HCT116 (cell line): ENCODE data around the gene NKPD1. TPM values are rescaled to one million over a fixed set of nuclear protein-coding genes. Genes with fewer than 3 reads are reported as not detected.

ENCODE experiments used
- ATAC-seq: fragments of 200-7000 bp; cut with Tn5 transposase; 2 replicates; pipeline ENCODE4 v1.9.1; 2020; ENCODE audit warnings: mild to moderate bottlenecking, moderate library complexity
- BruUV-seq: library from RNA; stranded (reverse); fragments of 400-500 nt; replicated peaks from 2 replicates; lab custom pipeline; 2021; lab: Mats Ljungman, UMichigan
- CTCF ChIA-PET: fragments of 300-600 bp; sonication (Branson Sonifier 250); formaldehyde crosslinking; loops from one replicate; lab custom pipeline; 2021; ENCODE audit warnings: antibody characterized with exemption; lab: Charles Lee
- POLR2A ChIA-PET: fragments of 300-600, 350-600 bp; sonication (Branson Sonifier 250); formaldehyde crosslinking; loops from one replicate; lab custom pipeline; 2021; ENCODE audit warnings: antibody characterized with exemption; lab: Charles Lee
- RAD21 ChIA-PET, 2 experiments: fragments of 300-600 bp; sonication (Branson Sonifier 250); formaldehyde crosslinking; loops; one replicate each; lab custom pipeline; 2023; ENCODE audit warnings: low total read pairs in 2 of 2; ENCODE audit not compliant: uncharacterized antibody in 2 of 2, unreplicated experiment in 2 of 2, low non-redundant PET in 1 of 2; lab: Charles Lee
- DNase-seq: peaks from one replicate; pipeline ENCODE4 v3.0.0-alpha.2; 2010; ENCODE audit warnings: low read depth, low spot score
- H2AFZ ChIP-seq: fragments of 200-600 bp; shearing (Covaris generic), sonication (generic); 2 replicates; pipeline ENCODE4 v1.6.1; 2017; ENCODE audit warnings: low read depth, mixed run types, mixed read lengths, antibody characterized with exemption, low read length; ENCODE audit not compliant: poor library complexity, severe bottlenecking
- H3K27ac ChIP-seq: 2 replicates; pipeline ENCODE4 v1.5.1; 2012; ENCODE audit warnings: low read depth, low read length
- H3K27me3 ChIP-seq: fragments of 200-600 bp; sonication (generic); 2 replicates; pipeline ENCODE4 v1.6.1; 2016; ENCODE audit warnings: mixed run types, low read length, mixed read lengths; ENCODE audit not compliant: insufficient read depth
- H3K36me3 ChIP-seq, 2 experiments: fragments of 200-500 bp in 1 of 2; fragments of 200-600 bp in 1 of 2; sonication (Bioruptor generic) in 1 of 2; sonication (generic) in 1 of 2; 2 replicates each; pipeline versions ENCODE4 v1.5.1 to v1.6.1; 2014 to 2016; ENCODE audit warnings: low read length in 2 of 2, inconsistent platforms in 1 of 2, mixed read lengths in 1 of 2, mixed run types in 1 of 2; ENCODE audit not compliant: insufficient read depth in 2 of 2, control insufficient read depth in 1 of 2
- H3K4me1 ChIP-seq, 2 experiments: fragments of 200-600 bp in 1 of 2; sonication (generic) in 1 of 2; 2 replicates each; pipeline versions ENCODE4 v1.5.1 to v1.6.1; 2012 to 2017; ENCODE audit warnings: low read length in 2 of 2, inconsistent platforms in 1 of 2, mild to moderate bottlenecking in 1 of 2, mixed read lengths in 1 of 2, mixed run types in 1 of 2, moderate library complexity in 1 of 2; ENCODE audit not compliant: insufficient read depth in 2 of 2, control insufficient read depth in 1 of 2
- H3K4me2 ChIP-seq: fragments of 200-600 bp; sonication (generic); 2 replicates; pipeline ENCODE4 v1.6.1; 2017; ENCODE audit warnings: mixed run types, low read length, mixed read lengths
- H3K4me3 ChIP-seq, 2 experiments: fragments of 200-600 bp in 1 of 2; sonication (generic) in 1 of 2; replicated peaks in 1 of 2; 2 replicates each; pipeline ENCODE4 v1.5.1; 2011 to 2016; ENCODE audit warnings: low read length in 2 of 2, control low read depth in 1 of 2, low read depth in 1 of 2, mild to moderate bottlenecking in 1 of 2, mixed read lengths in 1 of 2, mixed run types in 1 of 2
- H3K79me2 ChIP-seq: fragments of 200-600 bp; sonication (generic); 2 replicates; pipeline ENCODE4 v1.6.1; 2017; ENCODE audit warnings: mild to moderate bottlenecking, mixed run types, low read length, moderate library complexity, mixed read lengths; ENCODE audit not compliant: insufficient read depth
- H3K9ac ChIP-seq: fragments of 200-600 bp; sonication (generic); 2 replicates; pipeline ENCODE4 v1.6.1; 2016; ENCODE audit warnings: low read length, mixed read lengths
- H3K9me2 ChIP-seq: fragments of 200-600 bp; sonication (generic), shearing (Covaris generic); 2 replicates; pipeline ENCODE4 v1.6.1; 2017; ENCODE audit warnings: mixed run types, mild to moderate bottlenecking, moderate library complexity; ENCODE audit not compliant: insufficient read depth
- H3K9me3 ChIP-seq, 2 experiments: fragments of 200-500 bp in 1 of 2; fragments of 200-600 bp in 1 of 2; sonication (Bioruptor generic) in 1 of 2; sonication (generic) in 1 of 2; 2 replicates each; pipeline ENCODE4 v1.6.1; 2014 to 2017; ENCODE audit warnings: low read length in 2 of 2, mixed read lengths in 2 of 2, inconsistent platforms in 1 of 2, low read depth in 1 of 2, mild to moderate bottlenecking in 1 of 2, mixed run types in 1 of 2, moderate library complexity in 1 of 2; ENCODE audit not compliant: control insufficient read depth in 1 of 2, insufficient read depth in 1 of 2
- H4K20me1 ChIP-seq: fragments of 200-600 bp; sonication (generic), shearing (Covaris generic); 2 replicates; pipeline ENCODE4 v1.6.1; 2017; ENCODE audit warnings: mixed run types, mild to moderate bottlenecking, moderate library complexity; ENCODE audit not compliant: insufficient read depth
- ATF3 ChIP-seq: IDR thresholded peaks from 2 replicates; pipeline ENCODE4 v1.6.1; 2012
- CBX3 ChIP-seq: IDR thresholded peaks from 2 replicates; pipeline ENCODE4 v1.6.1; 2012; ENCODE audit warnings: low read depth
- CEBPB ChIP-seq: IDR thresholded peaks from 2 replicates; pipeline ENCODE4 v1.6.1; 2012; ENCODE audit warnings: low read depth
- CTCF ChIP-seq, 3 experiments: fragments of 200-600 bp in 1 of 3; sonication (generic) in 1 of 3; IDR thresholded peaks in 2 of 3; conservative IDR thresholded peaks in 1 of 3; 2 replicates each; pipeline ENCODE4 v1.5.1; 2012 to 2017; ENCODE audit warnings: low read depth in 2 of 3, low read length in 2 of 3, antibody characterized with exemption in 1 of 3, borderline replicate concordance in 1 of 3, control low read depth in 1 of 3, mild to moderate bottlenecking in 1 of 3, mixed read lengths in 1 of 3, mixed run types in 1 of 3, moderate library complexity in 1 of 3; ENCODE audit not compliant: insufficient read depth in 1 of 3
- MAX ChIP-seq: IDR thresholded peaks from 2 replicates; pipeline ENCODE4 v1.6.1; 2012
- POLR2AphosphoS5 ChIP-seq: IDR thresholded peaks from 2 replicates; pipeline ENCODE4 v1.6.1; 2011; ENCODE audit warnings: mild to moderate bottlenecking, low read depth, low read length, moderate library complexity
- REST ChIP-seq: IDR thresholded peaks from 2 replicates; pipeline ENCODE4 v1.6.1; 2012; ENCODE audit warnings: low read depth
- ZBTB33 ChIP-seq: IDR thresholded peaks from 2 replicates; pipeline ENCODE4 v1.6.1; 2011; ENCODE audit warnings: mild to moderate bottlenecking, low read length, moderate library complexity; ENCODE audit not compliant: insufficient replicate concordance; ENCODE audit errors: extremely low read depth
- ZFX ChIP-seq: fragments of 450-650 bp; IDR thresholded peaks from 2 replicates; pipeline ENCODE4 v1.6.1; 2017
- ZNF274 ChIP-seq: fragments of 200-500 bp; sonication (Bioruptor generic); IDR thresholded peaks from 2 replicates; pipeline ENCODE4 v1.6.1; 2014; ENCODE audit warnings: mild to moderate bottlenecking, low read depth, low read length, inconsistent platforms
- intact Hi-C: fragments of 100-400 bp; cut with micrococcal nuclease; formaldehyde crosslinking; loops from 2 replicates; pipeline ENCODE4 v1.10.0; 2022
- total RNA-seq: library from RNA; stranded (reverse); gene quantifications from one replicate; pipeline ENCODE4 v1.2.1, GENCODE V29; 2021; ENCODE audit not compliant: unreplicated experiment

Gene NKPD1
- total RNA-seq, 1 experiment from 2014 or later, result 0.64 TPM

GRCh38 chr19:45172173-45172572 is 11.4 kb upstream of the NKPD1 start:
- 0 out of 2 replicates have a peak overlapping the region, but pooled peaks have one; percentile 14 for H3K9ac ChIP-seq
- no peaks in the 10 kb centered on the region for H3K27me3 ChIP-seq
- no peaks in the 10 kb centered on the region for H3K36me3 ChIP-seq
- BruUV-seq, result no TSS peak
- RAD21 ChIA-PET, result no interaction called here
- intact Hi-C loops, result loop anchor here (10.0 kb wide), 1 partner anchor 77 kb away; the partner anchor contains the start of gene PPP1R37
- ATAC-seq (no peak), DNase-seq (no peak)
- H3K4me3 ChIP-seq, result no peak overlapping the region
- CTCF ChIA-PET, result no interaction called here
- no peaks in the 10 kb centered on the region for H3K9me3 ChIP-seq
- no peak overlapping the region for H2AFZ ChIP-seq
- POLR2A ChIA-PET, result no interaction called here
- H4K20me1 ChIP-seq, result no peaks in the 10 kb centered on the region
- H3K4me1 ChIP-seq, result peaks cover 4 to 18% of the 10 kb centered on the region in 2 experiments; a peak in 2 of 4 replicates
- H3K27ac ChIP-seq, result no peak overlapping the region
- H3K9me2 ChIP-seq, result no peaks in the 10 kb centered on the region
- TF ChIP-seq ATF3 (no peak), CBX3 (no peak), CTCF (IDR thresholded peaks at IDR 0.05 in 2 of 3, conservative IDR thresholded peaks at IDR 0.05 in 1 of 3; ENCODE audit: borderline replicate concordance in 1 of 3, insufficient read depth in 1 of 3, low read depth in 2 of 3, low read length in 2 of 3) (no peak), ZFX (no peak), POLR2AphosphoS5 (no peak), MAX (no peak), CEBPB (no peak), ZBTB33 (no peak), ZNF274 (no peak), REST (no peak)
- no peak overlapping the region for H3K4me2 ChIP-seq
- no peaks in the 10 kb centered on the region for H3K79me2 ChIP-seq
